Astrocyte (in vitro differentiated cells and primary cell): ENCODE results near the gene POLR1D.

ENCODE experiments used
- EZH2 ChIP-seq: IDR thresholded peaks from 2 replicates; pipeline ENCODE4 v1.6.1; 2012; ENCODE audit warnings: mild to moderate bottlenecking, low read length, inconsistent platforms; ENCODE audit not compliant: insufficient read depth
- TF ChIP-seq, protein P1 (sequence below): IDR thresholded peaks from 2 replicates; pipeline ENCODE4 v1.5.1; 2011; ENCODE audit warnings: low read depth, mild to moderate bottlenecking, inconsistent platforms, low read length, moderate library complexity; ENCODE audit not compliant: insufficient read depth

DNA sequence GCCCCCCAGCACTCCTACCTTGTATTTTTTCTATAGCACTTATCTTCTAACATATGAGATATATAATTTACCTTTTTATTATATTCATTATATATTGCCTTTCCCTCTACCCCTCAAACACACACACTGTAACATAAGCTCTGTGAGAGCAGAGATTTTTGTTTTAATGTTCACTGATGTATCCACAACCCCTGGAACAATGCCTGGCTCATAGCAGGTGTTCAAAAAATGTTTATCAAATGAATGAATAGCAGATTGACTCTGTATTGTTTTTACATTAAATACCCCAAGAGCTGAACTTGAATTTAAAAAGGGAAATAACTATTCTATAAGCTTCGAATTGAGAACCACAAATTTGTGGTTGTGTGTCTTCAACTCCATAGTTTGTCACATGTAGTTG is 11.0 kb downstream of the POLR1D start:
- no peak for TF ChIP-seq EZH2
- TF ChIP-seq, protein P1, sequence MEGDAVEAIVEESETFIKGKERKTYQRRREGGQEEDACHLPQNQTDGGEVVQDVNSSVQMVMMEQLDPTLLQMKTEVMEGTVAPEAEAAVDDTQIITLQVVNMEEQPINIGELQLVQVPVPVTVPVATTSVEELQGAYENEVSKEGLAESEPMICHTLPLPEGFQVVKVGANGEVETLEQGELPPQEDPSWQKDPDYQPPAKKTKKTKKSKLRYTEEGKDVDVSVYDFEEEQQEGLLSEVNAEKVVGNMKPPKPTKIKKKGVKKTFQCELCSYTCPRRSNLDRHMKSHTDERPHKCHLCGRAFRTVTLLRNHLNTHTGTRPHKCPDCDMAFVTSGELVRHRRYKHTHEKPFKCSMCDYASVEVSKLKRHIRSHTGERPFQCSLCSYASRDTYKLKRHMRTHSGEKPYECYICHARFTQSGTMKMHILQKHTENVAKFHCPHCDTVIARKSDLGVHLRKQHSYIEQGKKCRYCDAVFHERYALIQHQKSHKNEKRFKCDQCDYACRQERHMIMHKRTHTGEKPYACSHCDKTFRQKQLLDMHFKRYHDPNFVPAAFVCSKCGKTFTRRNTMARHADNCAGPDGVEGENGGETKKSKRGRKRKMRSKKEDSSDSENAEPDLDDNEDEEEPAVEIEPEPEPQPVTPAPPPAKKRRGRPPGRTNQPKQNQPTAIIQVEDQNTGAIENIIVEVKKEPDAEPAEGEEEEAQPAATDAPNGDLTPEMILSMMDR, result no peak
